ENCODE measurements around the gene WSB1.
A peak's percentile ranks its signal among the peaks of the same experiment; 100 is the strongest.

The WSB1 gene

GRCh38 chr17:27339836-27340550 is 46.1 kb downstream of the WSB1 start:
- peaks cover 0 to 9% of the 10 kb centered on the region in 2 donors for H3K4me1 ChIP-seq (ENCODE audit: control insufficient read depth in 1 of 2, insufficient read depth in 2 of 2, low read length in 2 of 2)
- no peaks in the 10 kb centered on the region for H3K9me3 ChIP-seq (ENCODE audit: control insufficient read depth in 1 of 2, low read length in 2 of 2)
- no peaks in the 10 kb centered on the region for H3K27me3 ChIP-seq (ENCODE audit: low read depth, low read length)
- no peaks in the 10 kb centered on the region for H3K36me3 ChIP-seq (ENCODE audit: control insufficient read depth in 1 of 2, insufficient read depth in 2 of 2, low read length in 2 of 2)
- no peak overlapping the region for H3K27ac ChIP-seq (ENCODE audit: low read length)
- no peak overlapping the region for H3K4me3 ChIP-seq (ENCODE audit: low read depth in 1 of 2, low read length in 2 of 2)

GRCh38 chr17:27340575-27340974 is 46.7 kb downstream of the WSB1 start:
- no peak overlapping the region for H3K4me3 ChIP-seq (ENCODE audit: low read depth in 1 of 2, low read length in 2 of 2)
- H3K9me3 ChIP-seq (ENCODE audit: control insufficient read depth in 1 of 2, low read length in 2 of 2) = no peaks in the 10 kb centered on the region
- H3K27ac ChIP-seq (ENCODE audit: low read length) = no peak overlapping the region
- H3K27me3 ChIP-seq (ENCODE audit: low read depth, low read length) = no peaks in the 10 kb centered on the region
- peaks cover 0 to 9% of the 10 kb centered on the region in 2 donors for H3K4me1 ChIP-seq (ENCODE audit: control insufficient read depth in 1 of 2, insufficient read depth in 2 of 2, low read length in 2 of 2)
- no peaks in the 10 kb centered on the region for H3K36me3 ChIP-seq (ENCODE audit: control insufficient read depth in 1 of 2, insufficient read depth in 2 of 2, low read length in 2 of 2)

DNA sequence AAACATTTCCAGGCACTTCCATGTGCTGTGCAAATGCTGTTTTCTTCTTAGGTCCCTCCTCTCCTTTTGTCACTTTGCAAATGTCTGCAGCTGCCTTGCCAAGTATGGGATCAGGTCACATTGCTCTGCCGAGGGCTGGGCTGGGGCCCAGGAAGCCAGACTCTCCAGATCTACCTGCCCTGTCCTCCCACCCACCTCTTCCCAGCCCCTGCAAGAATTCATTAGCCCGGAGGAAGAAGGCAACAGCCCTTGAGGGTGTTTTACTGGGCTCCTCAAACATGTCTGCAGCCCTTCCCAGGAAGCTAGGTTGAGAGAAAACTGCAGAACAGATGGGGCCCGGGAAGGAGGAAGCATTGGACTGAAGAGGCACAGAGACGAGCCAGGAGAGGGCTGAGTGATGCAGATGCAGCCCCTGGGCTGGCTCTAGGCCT is 47.1 kb downstream of the WSB1 start:
- Histone ChIP-seq H3K4me3 (ENCODE audit: low read depth in 1 of 2, low read length in 2 of 2) (no peak overlapping the region), H3K4me1 (ENCODE audit: control insufficient read depth in 1 of 2, insufficient read depth in 2 of 2, low read length in 2 of 2) (peaks cover 0 to 9% of the 10 kb centered on the region in 2 donors), H3K9me3 (ENCODE audit: control insufficient read depth in 1 of 2, low read length in 2 of 2) (no peaks in the 10 kb centered on the region), H3K27me3 (ENCODE audit: low read depth, low read length) (no peaks in the 10 kb centered on the region), H3K36me3 (ENCODE audit: control insufficient read depth in 1 of 2, insufficient read depth in 2 of 2, low read length in 2 of 2) (no peaks in the 10 kb centered on the region), H3K27ac (ENCODE audit: low read length) (no peak overlapping the region)

GRCh38 chr17:27342059-27342458 is 48.1 kb downstream of the WSB1 start:
- no peaks in the 10 kb centered on the region for H3K36me3 ChIP-seq (ENCODE audit: control insufficient read depth in 1 of 2, insufficient read depth in 2 of 2, low read length in 2 of 2)
- no peaks in the 10 kb centered on the region for H3K9me3 ChIP-seq (ENCODE audit: control insufficient read depth in 1 of 2, low read length in 2 of 2)
- H3K4me3 ChIP-seq (ENCODE audit: low read depth in 1 of 2, low read length in 2 of 2) = no peak overlapping the region
- no peaks in the 10 kb centered on the region for H3K27me3 ChIP-seq (ENCODE audit: low read depth, low read length)
- peaks cover 0 to 9% of the 10 kb centered on the region in 2 donors for H3K4me1 ChIP-seq (ENCODE audit: control insufficient read depth in 1 of 2, insufficient read depth in 2 of 2, low read length in 2 of 2)
- H3K27ac ChIP-seq (ENCODE audit: low read length) = no peak overlapping the region

DNA sequence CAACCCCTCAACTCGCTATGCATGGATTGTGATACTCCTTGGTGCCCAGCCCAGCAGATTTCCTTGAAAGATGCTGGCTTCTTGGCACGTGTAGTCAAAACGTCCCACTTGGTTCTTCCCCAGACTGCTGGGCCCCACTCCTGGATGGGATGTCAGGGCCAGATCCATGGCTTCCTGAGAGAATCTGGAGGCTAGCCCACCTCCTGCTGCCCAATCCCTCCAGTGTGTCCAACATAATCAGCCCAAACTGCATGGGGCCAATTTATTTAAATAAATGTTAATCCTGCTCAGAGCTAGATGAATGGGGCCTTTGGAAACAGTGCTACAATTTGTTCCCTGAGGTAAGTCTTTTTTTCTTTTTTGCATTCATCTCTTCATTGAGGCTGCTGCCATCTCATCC is 49.4 kb downstream of the WSB1 start:
- no peak overlapping the region for H3K27ac ChIP-seq (ENCODE audit: low read length)
- no peak overlapping the region for H3K4me3 ChIP-seq (ENCODE audit: low read depth in 1 of 2, low read length in 2 of 2)
- H3K36me3 ChIP-seq (ENCODE audit: control insufficient read depth in 1 of 2, insufficient read depth in 2 of 2, low read length in 2 of 2) = no peaks in the 10 kb centered on the region
- H3K4me1 ChIP-seq (ENCODE audit: control insufficient read depth in 1 of 2, insufficient read depth in 2 of 2, low read length in 2 of 2) = peaks cover under 1 to 9% of the 10 kb centered on the region in 2 donors
- H3K9me3 ChIP-seq (ENCODE audit: control insufficient read depth in 1 of 2, low read length in 2 of 2) = no peaks in the 10 kb centered on the region
- H3K27me3 ChIP-seq (ENCODE audit: low read depth, low read length) = no peaks in the 10 kb centered on the region

DNA sequence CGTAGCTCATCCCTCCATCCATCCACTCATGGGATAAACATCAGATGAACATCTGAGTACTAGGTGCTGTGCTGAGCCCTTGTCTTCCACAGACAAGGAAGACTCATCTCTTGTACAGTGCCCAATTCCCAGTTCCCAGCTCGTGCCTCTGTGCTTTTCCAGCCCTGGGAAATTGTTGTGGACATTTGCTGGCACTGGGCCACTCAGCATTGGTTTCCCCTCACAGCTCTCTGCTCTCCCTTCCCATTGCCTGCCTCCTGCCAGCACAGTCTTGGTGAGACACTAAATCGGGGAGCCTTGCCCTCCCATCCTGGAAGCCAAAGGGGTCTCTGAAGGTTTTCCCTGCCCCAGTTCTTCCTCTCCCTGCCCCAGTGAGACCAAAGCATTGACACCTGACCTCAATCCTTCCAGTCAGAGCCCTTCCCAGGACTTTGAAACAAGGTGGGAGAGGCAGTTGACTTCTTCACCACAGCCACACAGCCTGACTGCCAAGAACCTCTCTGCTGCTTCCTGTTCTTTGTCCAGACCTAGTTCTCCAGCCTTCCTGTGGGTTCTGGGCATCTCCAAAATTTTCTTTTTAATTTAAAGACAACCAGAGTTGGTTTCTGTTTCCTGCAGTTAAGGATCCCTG is 50.2 kb downstream of the WSB1 start:
- H3K4me3 ChIP-seq (ENCODE audit: low read depth in 1 of 2, low read length in 2 of 2) = no peak overlapping the region
- no peaks in the 10 kb centered on the region for H3K27me3 ChIP-seq (ENCODE audit: low read depth, low read length)
- H3K36me3 ChIP-seq (ENCODE audit: control insufficient read depth in 1 of 2, insufficient read depth in 2 of 2, low read length in 2 of 2) = no peaks in the 10 kb centered on the region
- H3K4me1 ChIP-seq (ENCODE audit: control insufficient read depth in 1 of 2, insufficient read depth in 2 of 2, low read length in 2 of 2) = peaks cover 4 to 9% of the 10 kb centered on the region in 2 donors
- H3K27ac ChIP-seq (ENCODE audit: low read length) = no peak overlapping the region
- no peaks in the 10 kb centered on the region for H3K9me3 ChIP-seq (ENCODE audit: control insufficient read depth in 1 of 2, low read length in 2 of 2)

DNA sequence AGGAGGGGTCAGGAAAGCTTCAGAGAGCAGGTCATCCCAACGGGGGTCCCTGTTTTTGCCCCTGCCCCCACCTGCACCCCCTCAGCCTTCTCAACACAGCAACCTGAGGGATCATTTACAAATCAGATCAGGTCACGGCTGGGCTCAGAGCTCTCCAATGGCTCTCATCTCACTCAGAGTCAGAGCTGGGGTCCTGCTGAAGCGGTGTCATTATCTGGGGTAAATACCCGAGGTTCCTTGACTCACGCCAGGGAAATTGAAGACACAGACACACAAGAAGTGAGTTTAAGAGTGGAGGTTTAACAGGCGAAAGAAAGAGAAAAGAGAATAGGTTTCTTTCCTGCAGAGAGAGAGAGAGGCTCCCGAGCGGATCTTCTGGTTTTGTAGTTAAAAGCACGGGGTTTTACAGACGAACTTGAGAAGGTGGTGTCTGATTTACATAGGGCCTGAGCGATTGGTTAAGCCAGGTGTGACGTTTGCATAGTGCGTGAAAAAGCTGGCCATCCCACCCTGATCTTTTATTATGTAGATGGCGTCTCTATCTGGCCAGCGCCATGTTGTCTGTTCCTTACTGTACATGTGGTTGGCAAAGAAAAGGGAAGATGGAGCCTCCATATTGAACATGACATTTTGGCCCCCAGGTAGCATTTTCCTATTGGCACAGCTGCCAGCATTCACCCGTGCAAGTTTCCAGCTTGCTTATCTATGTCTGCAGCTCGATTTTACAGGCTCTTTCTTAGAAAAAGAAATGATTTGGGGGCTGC is 51.4 kb downstream of the WSB1 start:
- Histone ChIP-seq H3K4me3 (ENCODE audit: low read depth in 1 of 2, low read length in 2 of 2) (no peak overlapping the region), H3K36me3 (ENCODE audit: control insufficient read depth in 1 of 2, insufficient read depth in 2 of 2, low read length in 2 of 2) (no peaks in the 10 kb centered on the region), H3K27ac (ENCODE audit: low read length) (no peak overlapping the region)

GRCh38 chr17:27346228-27346899 is 52.5 kb downstream of the WSB1 start:
- Histone ChIP-seq H3K27me3 (ENCODE audit: low read depth, low read length) (no peaks in the 10 kb centered on the region), H3K27ac (ENCODE audit: low read length) (no peak overlapping the region), H3K4me1 (ENCODE audit: control insufficient read depth in 1 of 2, insufficient read depth in 2 of 2, low read length in 2 of 2) (peaks cover 2 to 4% of the 10 kb centered on the region in 2 donors), H3K4me3 (ENCODE audit: low read depth in 1 of 2, low read length in 2 of 2) (no peak overlapping the region), H3K9me3 (ENCODE audit: control insufficient read depth in 1 of 2, low read length in 2 of 2) (no peaks in the 10 kb centered on the region), H3K36me3 (ENCODE audit: control insufficient read depth in 1 of 2, insufficient read depth in 2 of 2, low read length in 2 of 2) (no peaks in the 10 kb centered on the region)

More for the DNA sequence above, 51.4 kb downstream of the WSB1 start:
- Histone ChIP-seq H3K9me3 (ENCODE audit: control insufficient read depth in 1 of 2, low read length in 2 of 2) (no peaks in the 10 kb centered on the region), H3K27me3 (ENCODE audit: low read depth, low read length) (no peaks in the 10 kb centered on the region), H3K4me1 (ENCODE audit: control insufficient read depth in 1 of 2, insufficient read depth in 2 of 2, low read length in 2 of 2) (peaks cover 4 to 9% of the 10 kb centered on the region in 2 donors)

GRCh38 chr17:27348196-27348595 is 54.3 kb downstream of the WSB1 start:
- H3K27ac ChIP-seq (ENCODE audit: low read length) = no peak overlapping the region
- peak overlapping the region in 1 of 2 donors; percentile 48 for H3K4me3 ChIP-seq (ENCODE audit: low read depth in 1 of 2, low read length in 2 of 2)

GRCh38 chr17:27349540-27350021 is 55.7 kb downstream of the WSB1 start:
- Histone ChIP-seq H3K36me3 (ENCODE audit: control insufficient read depth in 1 of 2, insufficient read depth in 2 of 2, low read length in 2 of 2) (no peaks in the 10 kb centered on the region), H3K9me3 (ENCODE audit: control insufficient read depth in 1 of 2, low read length in 2 of 2) (no peaks in the 10 kb centered on the region), H3K27me3 (ENCODE audit: low read depth, low read length) (no peaks in the 10 kb centered on the region), H3K4me3 (ENCODE audit: low read depth in 1 of 2, low read length in 2 of 2) (peak overlapping the region in 1 of 2 donors; percentile 48), H3K4me1 (ENCODE audit: control insufficient read depth in 1 of 2, insufficient read depth in 2 of 2, low read length in 2 of 2) (peaks cover 4 to 6% of the 10 kb centered on the region in 2 donors), H3K27ac (ENCODE audit: low read length) (no peak overlapping the region)

More at GRCh38 chr17:27348196-27348595, 54.3 kb downstream of the WSB1 start:
- H3K4me1 ChIP-seq (ENCODE audit: control insufficient read depth in 1 of 2, insufficient read depth in 2 of 2, low read length in 2 of 2) = peaks cover 0 to 4% of the 10 kb centered on the region in 2 donors
- H3K36me3 ChIP-seq (ENCODE audit: control insufficient read depth in 1 of 2, insufficient read depth in 2 of 2, low read length in 2 of 2) = no peaks in the 10 kb centered on the region
- H3K9me3 ChIP-seq (ENCODE audit: control insufficient read depth in 1 of 2, low read length in 2 of 2) = no peaks in the 10 kb centered on the region
- no peaks in the 10 kb centered on the region for H3K27me3 ChIP-seq (ENCODE audit: low read depth, low read length)

- Histone ChIP-seq H3K27ac (ENCODE audit: low read length) (peak overlapping the region; percentile 27), H3K4me3 (ENCODE audit: low read depth in 1 of 2, low read length in 2 of 2) (no peak overlapping the region), H3K27me3 (ENCODE audit: low read depth, low read length) (no peaks in the 10 kb centered on the region), H3K36me3 (ENCODE audit: control insufficient read depth in 1 of 2, insufficient read depth in 2 of 2, low read length in 2 of 2) (no peaks in the 10 kb centered on the region), H3K9me3 (ENCODE audit: control insufficient read depth in 1 of 2, low read length in 2 of 2) (no peaks in the 10 kb centered on the region), H3K4me1 (ENCODE audit: control insufficient read depth in 1 of 2, insufficient read depth in 2 of 2, low read length in 2 of 2) (peaks cover 4 to 6% of the 10 kb centered on the region in 2 donors)
Observed at GRCh38 chr17:27351759-27352158, 57.8 kb downstream of the WSB1 start.
